ENCODE data around the gene CRCP.
A peak's percentile ranks its signal among the peaks of the same experiment; 100 is the strongest.
"Not testable (repeated sequence)": the region's sequence is repeated elsewhere in the genome, so short reads cannot be mapped to it uniquely, and the experiment has no call there.

Gene CRCP

DNA sequence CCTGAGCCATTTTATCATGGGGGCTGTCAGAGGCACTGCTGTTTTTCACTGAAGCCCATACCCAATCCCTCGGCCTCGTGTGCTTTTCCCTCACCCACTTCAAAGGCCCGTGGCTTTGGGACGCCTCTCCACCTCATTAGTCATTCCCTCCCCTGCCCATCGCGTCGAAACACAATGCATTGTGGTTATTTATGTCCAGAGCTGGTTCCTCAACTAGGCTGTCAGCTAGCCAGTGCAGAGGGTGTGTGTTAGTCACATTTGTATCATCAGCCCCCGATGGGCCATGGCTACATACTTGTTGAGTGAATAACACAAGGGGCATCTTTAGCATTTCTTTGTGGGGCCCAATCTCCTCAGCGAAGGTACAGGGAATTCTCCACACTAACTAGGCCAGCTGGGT, 3.8 kb upstream of the CRCP start:
- peak; percentile 41 for DNase-seq

DNA sequence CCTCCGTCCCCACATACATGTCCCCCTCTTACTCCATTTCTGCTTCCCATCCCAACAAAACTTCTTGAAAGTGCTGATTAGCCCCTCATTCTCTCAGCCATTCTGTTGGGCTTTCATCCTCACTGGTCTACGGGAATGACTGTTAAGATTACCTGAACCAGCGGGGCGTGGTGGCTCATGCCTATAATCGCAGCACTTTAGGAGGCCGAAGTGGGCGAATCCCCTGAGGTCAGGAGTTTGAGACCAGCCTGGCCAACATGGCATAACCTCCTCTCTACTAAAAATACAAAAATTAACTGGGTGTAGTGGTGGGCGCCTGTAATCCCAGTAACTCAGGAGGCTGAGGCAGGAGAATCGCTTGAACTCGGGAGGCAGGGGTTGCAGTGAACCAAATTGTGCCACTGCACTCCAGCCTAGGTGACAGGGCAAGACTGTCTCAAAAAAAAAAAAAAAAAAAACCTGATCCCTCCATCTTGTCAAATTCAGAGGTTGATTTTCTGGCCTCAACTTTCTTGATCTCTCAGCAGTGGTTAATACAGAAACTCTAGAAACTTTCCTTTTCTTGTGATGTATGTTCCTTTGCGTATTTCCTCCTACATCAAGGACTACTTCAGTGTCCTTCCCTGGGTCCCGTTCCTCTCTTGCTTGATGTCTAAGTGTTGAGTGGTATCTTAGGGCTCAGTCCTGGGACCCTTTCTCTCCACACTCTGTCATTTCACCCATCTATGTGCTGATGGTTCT, 2.2 kb downstream of the CRCP start:
- DNase-seq: not testable (repeated sequence)

- no peak for DNase-seq
Measured at GRCh38 chr7:66118603-66119002, 4.0 kb downstream of the CRCP start.

DNA sequence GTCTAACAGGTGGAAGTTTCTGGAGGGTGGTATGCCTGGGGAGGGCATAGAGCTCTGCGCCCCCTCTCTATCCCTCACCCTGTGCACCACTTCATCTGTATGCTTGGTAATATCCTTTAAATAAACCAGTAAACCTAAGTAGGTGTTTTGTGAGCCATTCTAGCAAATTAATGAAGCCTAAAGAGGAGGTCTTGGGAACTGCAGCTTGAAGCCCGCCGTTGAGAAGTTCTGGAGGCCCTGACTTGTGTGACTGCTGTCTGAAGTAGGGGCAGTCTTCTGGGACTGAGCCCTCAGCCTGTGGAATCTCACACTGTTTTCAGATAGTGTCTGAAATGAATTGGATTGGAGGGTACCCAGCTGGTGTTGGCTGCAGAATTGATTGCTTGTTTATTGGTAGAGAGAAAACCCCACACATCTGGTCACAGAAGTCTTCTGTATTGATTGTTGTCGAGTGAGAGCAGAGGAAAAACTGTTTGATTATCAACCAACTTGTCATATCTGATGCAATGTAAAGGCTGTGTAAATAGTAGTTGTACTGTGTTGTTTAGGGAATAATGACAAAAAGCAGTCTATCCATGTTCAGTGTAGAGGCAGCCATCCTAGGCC, 4.7 kb downstream of the CRCP start:
- DNase-seq: no peak

GRCh38 chr7:66123175-66123528, 8.5 kb downstream of the CRCP start:
- no peak for DNase-seq

DNA sequence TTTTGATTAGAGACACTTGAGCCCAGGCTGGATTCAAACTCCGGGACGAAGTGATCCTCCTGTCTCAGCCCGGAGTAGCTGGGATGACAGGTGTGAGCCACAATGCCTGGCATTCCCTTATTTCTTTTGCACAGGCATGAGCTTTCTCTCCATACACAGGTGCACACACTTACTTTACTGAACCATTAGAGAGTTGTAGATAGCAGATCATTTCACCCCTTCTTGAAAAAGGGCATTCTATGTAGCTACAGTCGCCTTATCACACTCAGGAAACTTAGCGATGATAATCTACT, 9.9 kb downstream of the CRCP start:
- not testable (repeated sequence) for DNase-seq

GRCh38 chr7:66125052-66125694, 10.5 kb downstream of the CRCP start:
- DNase-seq: peak; percentile 37

- not testable (repeated sequence) for DNase-seq
Measured at GRCh38 chr7:66125781-66126352, 11.2 kb downstream of the CRCP start.

- not testable (repeated sequence) for DNase-seq
Measured at GRCh38 chr7:66127172-66127571, 12.5 kb downstream of the CRCP start.

GRCh38 chr7:66138994-66139752, 24.5 kb downstream of the CRCP start:
- no peak for DNase-seq

- peak; percentile 21 for DNase-seq
Measured at GRCh38 chr7:66140924-66141323, 26.3 kb downstream of the CRCP start.

DNA sequence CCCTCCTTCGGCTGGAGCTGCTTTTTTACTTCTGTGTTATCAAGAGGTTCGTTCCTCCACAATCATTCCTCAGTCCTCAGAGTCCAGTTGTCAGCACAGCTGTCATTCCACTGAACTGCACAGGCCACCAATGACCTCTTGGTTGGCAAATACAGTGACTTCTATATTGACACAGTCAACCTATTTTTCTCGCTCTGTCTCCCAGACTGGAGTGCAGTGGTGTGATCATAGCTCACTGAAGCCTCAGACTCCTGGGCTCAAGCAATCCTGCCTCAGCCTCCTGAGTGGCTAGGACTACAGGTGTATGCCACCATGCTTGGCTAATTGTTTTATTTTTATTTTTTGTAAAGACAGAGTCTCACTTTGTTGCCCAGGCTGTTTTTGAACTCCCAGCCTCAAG, 27.7 kb downstream of the CRCP start:
- no peak for DNase-seq

DNA sequence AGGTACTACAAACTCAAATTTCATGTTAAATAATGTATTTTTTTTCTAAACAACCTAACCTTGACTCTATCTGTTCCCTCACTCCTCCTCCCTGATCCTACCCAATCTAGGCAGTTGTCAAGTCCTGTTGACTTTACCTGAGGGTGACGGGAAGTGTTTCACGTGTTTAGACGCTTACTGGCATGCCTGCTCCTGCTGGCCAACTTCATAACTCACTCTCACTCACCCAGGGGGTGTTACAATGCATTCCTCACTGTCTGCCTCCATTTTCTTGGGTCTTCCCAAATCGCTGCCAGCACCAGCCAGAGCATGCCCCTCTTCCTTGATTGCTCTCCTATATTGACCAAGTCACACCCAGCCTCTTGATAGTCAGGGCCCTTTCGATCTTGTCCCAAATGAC, 28.3 kb downstream of the CRCP start:
- DNase-seq: no peak

GRCh38 chr7:66143876-66144332, 29.3 kb downstream of the CRCP start:
- DNase-seq: no peak

DNA sequence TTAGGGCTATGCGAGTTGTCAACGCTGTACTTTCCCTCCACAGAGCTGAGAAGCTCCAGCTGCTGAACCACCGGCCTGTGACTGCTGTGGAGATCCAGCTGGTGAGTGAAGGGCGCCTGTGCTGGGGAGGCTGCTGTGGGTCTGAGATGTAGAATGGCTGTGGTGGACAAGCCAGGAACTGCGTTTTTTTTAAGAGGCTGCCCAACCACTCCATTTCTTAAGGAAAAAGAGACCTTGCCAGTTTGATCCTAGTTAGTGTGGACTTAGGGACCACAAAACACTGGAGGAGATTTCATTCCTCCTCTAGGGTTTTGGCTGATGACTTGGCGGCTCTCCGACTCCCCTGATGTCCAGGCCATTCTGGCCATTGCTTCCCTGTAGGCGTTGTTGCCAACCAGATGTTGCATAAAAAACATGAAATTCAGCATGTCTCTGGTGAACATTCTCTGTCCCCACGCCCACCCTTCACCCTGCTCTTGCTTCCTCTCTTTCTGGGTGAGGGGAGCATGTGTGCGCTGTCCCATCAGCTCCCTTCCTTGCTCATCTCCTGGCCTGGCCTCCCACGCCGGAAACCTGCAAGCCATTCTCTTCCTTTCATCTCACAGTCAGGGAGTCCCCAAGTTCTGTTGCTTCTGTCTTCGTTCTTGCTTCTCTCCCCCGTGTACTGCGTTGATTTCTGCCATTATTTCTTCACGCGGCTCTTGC, 30.9 kb downstream of the CRCP start:
- no peak for DNase-seq

DNA sequence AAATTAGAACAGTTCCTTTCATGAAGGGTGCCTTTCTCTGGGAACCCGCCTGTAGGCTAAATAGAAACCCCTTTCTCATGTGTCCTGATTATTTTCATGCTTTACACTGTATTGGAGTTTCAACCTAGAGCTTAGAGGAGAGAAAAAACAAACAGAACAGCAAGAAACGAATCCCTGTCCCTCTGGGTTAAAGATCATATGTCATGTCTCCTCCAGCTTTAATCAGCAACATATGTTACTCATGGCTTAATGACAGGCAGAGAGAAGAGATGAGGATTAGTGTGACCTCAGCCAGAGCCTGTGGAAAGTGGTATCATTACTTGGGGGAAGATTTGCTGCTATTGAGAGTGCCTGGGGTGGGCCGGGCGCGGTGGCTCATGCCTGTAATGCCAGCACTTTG, 32.1 kb downstream of the CRCP start:
- DNase-seq: no peak

DNA sequence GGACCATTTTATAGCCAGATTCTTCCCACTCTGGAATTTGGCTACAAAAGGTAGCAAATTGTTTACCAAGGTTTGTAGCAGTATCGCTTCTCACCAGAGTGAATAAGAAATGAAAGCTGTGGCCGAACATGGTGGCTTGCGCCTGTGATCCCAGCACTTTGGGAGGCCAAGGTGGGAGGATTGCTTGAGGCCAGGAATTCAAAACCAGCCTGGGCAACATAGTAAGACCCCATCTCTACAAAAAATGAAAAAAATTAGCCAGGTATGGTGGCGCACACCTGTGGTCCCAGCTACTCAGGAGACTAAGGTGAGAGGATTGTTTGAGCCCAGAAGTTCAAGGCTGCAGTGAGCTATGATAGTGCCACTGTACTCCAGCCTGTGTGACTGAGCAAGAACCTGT, 33.0 kb downstream of the CRCP start:
- DNase-seq: not testable (repeated sequence)

DNA sequence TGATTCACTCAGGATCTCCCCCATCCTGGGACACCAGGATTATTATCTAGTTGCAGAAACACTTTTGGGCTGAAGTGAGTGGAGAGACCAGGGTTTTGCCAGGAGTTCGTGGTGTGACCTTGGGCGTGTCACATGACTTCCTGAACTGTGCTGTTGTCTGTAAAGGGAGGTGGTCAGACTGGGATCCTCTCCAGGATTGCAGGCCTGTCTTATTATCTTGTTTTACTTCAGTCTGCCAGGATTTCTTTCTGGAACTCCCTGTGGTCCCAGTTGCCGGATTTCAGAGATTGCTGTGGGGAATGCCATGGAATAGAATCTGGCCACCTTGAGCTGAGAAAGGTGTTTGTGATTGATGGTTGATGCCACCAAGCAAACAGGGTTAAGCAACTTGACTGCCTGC, 35.8 kb downstream of the CRCP start:
- DNase-seq: peak; percentile 40

GRCh38 chr7:66152371-66153191, 37.9 kb downstream of the CRCP start:
- DNase-seq: no peak

DNA sequence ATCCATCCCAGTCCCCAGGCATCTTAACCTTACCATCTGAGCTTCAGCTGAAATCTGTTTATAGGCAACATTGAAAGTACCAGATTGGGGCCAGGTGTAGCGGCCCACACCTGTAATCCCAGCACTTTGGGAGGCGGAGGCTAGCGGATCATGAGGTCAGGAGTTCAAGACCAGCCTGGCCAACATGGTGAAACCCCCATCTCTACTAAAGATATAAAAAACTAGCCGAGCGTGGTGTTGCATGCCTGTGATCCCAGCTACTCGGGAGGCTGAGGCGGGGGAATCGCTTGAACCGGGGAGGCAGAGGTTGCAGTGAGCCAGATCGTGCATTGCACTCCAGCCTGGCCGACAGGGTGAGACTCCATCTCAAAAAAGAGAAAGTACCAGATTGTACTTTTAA, 39.0 kb downstream of the CRCP start:
- DNase-seq: no peak

GRCh38 chr7:66156035-66156434, 41.4 kb downstream of the CRCP start:
- peak; percentile 18 for DNase-seq

DNA sequence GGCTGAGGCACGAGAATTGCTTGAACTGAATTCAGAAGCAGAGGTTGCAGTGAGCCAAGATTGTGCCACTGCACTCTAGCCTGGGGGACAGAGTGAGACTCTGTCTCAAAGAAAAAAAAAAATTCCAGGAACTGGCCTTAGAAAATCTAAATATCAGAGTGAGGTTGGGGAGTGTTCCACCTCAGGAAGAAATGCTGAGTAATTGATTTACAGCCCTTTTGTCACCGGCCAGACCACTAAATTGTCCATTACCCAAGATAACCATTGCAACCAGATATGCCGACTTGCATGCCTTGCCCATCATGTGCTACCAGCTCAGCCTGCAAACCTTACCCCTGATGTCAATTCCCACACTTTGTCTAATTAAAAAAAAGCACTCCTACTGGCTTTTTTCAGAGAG, 42.4 kb downstream of the CRCP start:
- peak; percentile 92 for DNase-seq
